T-helper 1 cell treated with Interleukin-12 subunit alpha and Interleukin-12 subunit beta and Interleukin-4 antibody, amounts not matched to agents 30 μg/mL and 1 μg/mL, for 36 hours (primary cell): Measurements from ENCODE around the gene UMAD1.
A peak's percentile ranks its signal among the peaks of the same experiment; 100 is the strongest.
"Not testable (repeated sequence)": the region's sequence is repeated elsewhere in the genome, so short reads cannot be mapped to it uniquely, and the experiment has no call there.

Source experiments
- H3K27ac Mint-ChIP-seq: one replicate; pipeline ENCODE4 v1.8.0; 2021; ENCODE audit warnings: mild to moderate bottlenecking, mixed read lengths
- H3K27me3 Mint-ChIP-seq: one replicate; pipeline ENCODE4 v1.8.0; 2021; ENCODE audit warnings: low read depth, mixed read lengths
- H3K36me3 Mint-ChIP-seq: one replicate; pipeline ENCODE4 v1.8.0; 2021; ENCODE audit warnings: low read depth, mixed read lengths
- H3K4me1 Mint-ChIP-seq: one replicate; pipeline ENCODE4 v1.8.0; 2021; ENCODE audit warnings: low read depth, mixed read lengths
- H3K4me3 Mint-ChIP-seq: one replicate; pipeline ENCODE4 v1.8.0; 2021; ENCODE audit warnings: mild to moderate bottlenecking, moderate library complexity, mixed read lengths
- H3K9me3 Mint-ChIP-seq: one replicate; pipeline ENCODE4 v1.8.0; 2021; ENCODE audit warnings: mixed read lengths

Gene UMAD1

DNA sequence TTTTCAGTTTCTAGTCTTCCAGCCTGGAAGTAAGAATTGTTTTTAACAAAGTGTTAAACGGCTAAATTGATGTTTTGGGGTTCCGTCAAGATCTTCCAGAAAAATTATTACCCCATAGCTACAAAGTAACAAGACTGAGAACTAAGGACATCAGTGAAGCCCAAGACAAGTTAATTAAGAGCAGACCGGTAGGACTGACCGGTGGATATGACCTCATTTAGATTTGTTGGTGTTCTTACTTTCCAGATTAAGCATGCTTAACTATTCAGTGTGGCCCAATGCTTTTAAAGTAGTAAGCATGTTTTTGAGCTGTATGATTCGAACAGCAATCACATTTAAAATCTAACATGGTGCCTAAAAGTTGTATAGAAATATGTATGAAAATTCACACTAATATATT lies 151.0 kb downstream of the UMAD1 start:
- H3K9me3 Mint-ChIP-seq: peaks cover 10% of the 10 kb centered on the region
- H3K27me3 Mint-ChIP-seq: no peaks in the 10 kb centered on the region
- H3K4me1 Mint-ChIP-seq: peaks cover 17% of the 10 kb centered on the region
- H3K4me3 Mint-ChIP-seq: no peak overlapping the region
- H3K36me3 Mint-ChIP-seq: peaks cover 10% of the 10 kb centered on the region
- H3K27ac Mint-ChIP-seq: no peak overlapping the region

DNA sequence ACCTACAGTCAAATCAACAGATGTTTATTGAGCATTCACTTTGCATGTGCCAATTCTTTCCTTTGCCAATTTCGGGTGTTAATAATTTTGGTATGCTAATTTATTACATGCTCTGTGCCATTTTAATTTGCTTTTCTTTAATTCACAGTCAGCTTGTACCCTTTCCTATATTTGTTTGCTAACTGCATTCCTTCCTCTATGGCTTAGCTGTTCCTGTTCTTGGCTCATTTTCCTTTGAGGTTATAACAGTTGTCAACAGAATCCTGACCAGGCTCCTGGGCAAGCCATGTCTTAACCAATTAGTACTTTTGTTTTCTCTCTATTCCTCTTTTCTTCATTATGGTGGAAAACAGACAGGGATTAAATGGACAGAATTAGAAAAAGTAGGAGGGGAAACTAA lies 151.5 kb downstream of the UMAD1 start:
- peaks cover 14% of the 10 kb centered on the region for H3K9me3 Mint-ChIP-seq
- H3K27me3 Mint-ChIP-seq: no peaks in the 10 kb centered on the region
- peaks cover 14% of the 10 kb centered on the region for H3K36me3 Mint-ChIP-seq
- H3K4me3 Mint-ChIP-seq: no peak overlapping the region
- no peak overlapping the region for H3K27ac Mint-ChIP-seq
- peaks cover 20% of the 10 kb centered on the region for H3K4me1 Mint-ChIP-seq

DNA sequence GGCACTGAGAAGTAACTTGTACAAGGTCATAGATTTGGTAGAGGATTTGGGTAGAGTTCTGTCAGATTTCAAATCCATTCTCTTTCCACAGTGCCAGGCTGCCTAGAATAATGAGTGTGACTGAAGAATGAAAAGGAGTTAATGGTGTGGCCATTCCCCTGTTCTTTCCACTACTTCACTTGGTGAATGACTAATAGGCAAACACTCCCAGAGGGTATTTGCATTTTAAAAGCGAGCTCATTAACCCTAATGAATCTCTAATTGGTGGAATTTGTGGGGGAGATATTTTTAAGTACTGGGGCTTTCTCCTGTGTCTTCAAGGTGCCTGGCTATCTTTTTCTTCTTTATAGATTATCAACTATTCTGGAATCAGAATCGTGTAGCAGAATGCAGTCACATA lies 152.7 kb downstream of the UMAD1 start:
- Mint-ChIP-seq H3K36me3 (peaks cover 20% of the 10 kb centered on the region), H3K27ac (no peak overlapping the region), H3K4me3 (no peak overlapping the region), H3K9me3 (peaks cover 22% of the 10 kb centered on the region), H3K4me1 (peaks cover 20% of the 10 kb centered on the region), H3K27me3 (no peaks in the 10 kb centered on the region)

DNA sequence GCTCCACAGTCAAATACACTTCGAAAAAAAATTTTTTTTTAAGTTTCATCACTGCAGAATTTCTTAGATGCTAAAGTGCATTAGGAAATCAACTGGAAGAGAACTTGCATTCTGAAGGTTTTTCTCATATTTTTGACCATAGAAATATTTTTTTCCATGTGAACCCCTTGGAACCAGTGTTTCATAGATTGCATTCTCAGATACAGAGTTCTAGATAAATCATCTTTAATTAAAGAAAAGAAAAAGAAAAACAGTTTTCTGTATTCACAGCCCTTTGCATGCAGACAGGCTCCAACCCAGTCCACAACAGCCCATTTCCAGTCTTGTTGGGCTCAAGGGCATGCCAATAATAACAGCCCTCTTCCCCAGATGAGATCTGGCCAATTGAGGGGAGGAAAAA lies 153.4 kb downstream of the UMAD1 start:
- Mint-ChIP-seq H3K36me3 (peaks cover 20% of the 10 kb centered on the region), H3K27me3 (no peaks in the 10 kb centered on the region), H3K27ac (no peak overlapping the region), H3K4me1 (peaks cover 20% of the 10 kb centered on the region), H3K9me3 (peaks cover 22% of the 10 kb centered on the region), H3K4me3 (no peak overlapping the region)

DNA sequence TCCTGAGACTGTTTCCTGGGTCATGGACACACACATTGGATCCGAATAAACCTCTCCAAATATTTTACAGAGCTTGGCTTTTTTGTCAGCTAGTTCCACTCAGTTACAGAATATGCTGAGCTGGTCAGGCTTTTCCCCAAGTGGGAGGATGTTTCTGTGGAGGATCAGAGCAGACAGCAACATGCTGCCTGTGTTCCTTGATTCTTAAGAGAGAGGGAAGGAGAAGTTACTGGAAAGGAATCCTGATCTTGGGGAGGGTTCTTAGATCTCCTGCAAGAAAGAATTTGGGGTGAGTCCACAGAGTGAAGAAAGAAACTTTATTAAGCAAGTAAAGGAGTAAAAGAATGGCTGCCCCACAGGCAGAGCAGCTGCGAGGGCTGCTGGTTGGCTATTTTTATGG lies 154.7 kb downstream of the UMAD1 start:
- no peak overlapping the region for H3K4me3 Mint-ChIP-seq
- no peaks in the 10 kb centered on the region for H3K27me3 Mint-ChIP-seq
- H3K36me3 Mint-ChIP-seq: peaks cover 20% of the 10 kb centered on the region
- H3K9me3 Mint-ChIP-seq: peaks cover 22% of the 10 kb centered on the region
- peak overlapping the region; percentile 11 for H3K27ac Mint-ChIP-seq
- peaks cover 15% of the 10 kb centered on the region for H3K4me1 Mint-ChIP-seq

DNA sequence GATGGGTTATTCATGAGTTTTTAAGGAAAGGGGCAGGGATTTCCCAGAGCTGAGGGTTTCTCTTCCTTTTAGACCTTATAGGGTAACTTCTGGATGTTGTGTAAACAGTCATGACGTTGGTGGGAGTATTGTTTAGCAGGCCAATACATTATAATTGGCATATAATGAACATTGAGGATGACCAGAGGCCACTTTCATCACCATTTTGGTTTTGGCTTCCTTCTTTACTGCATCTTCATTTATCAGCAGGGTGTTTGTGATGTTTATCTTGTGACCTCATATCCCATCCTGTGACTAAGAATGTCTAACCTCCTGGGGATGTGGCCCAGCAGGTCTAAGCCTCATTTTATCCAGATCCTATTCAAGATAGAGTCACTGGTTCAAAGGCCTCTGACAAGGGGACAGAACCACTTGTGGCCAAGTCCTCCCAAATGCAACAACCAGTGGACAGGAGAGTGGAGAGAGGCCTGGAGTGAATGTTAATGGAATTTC lies 155.1 kb downstream of the UMAD1 start:
- H3K36me3 Mint-ChIP-seq: peaks cover 20% of the 10 kb centered on the region
- H3K27me3 Mint-ChIP-seq: no peaks in the 10 kb centered on the region
- peak overlapping the region; percentile 32 for H3K4me3 Mint-ChIP-seq
- H3K9me3 Mint-ChIP-seq: peaks cover 22% of the 10 kb centered on the region
- H3K4me1 Mint-ChIP-seq: peaks cover 15% of the 10 kb centered on the region
- H3K27ac Mint-ChIP-seq: no peak overlapping the region

DNA sequence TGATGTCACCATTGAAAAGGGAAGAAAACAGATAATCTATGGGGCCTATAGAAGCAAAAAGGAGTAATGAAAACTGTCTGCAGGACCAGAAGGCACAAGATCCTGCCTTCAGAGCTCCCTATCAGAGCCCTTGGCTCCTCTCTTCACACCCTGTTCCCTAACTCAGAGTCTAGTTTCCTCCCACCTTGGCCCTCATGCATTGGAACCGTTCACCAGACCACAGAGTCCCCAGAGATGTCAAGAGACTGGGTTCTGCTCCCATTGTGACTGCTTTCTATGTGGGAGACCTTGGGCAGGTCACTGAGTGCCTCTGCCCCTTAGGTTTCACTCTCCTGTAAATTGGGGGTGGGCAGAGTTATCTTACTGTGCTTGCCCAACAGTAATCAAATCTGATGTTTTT lies 158.0 kb downstream of the UMAD1 start:
- no peak overlapping the region for H3K4me3 Mint-ChIP-seq
- no peak overlapping the region for H3K27ac Mint-ChIP-seq
- peaks cover 20% of the 10 kb centered on the region for H3K36me3 Mint-ChIP-seq
- peaks cover 15% of the 10 kb centered on the region for H3K4me1 Mint-ChIP-seq
- peaks cover 22% of the 10 kb centered on the region for H3K9me3 Mint-ChIP-seq
- H3K27me3 Mint-ChIP-seq: no peaks in the 10 kb centered on the region

DNA sequence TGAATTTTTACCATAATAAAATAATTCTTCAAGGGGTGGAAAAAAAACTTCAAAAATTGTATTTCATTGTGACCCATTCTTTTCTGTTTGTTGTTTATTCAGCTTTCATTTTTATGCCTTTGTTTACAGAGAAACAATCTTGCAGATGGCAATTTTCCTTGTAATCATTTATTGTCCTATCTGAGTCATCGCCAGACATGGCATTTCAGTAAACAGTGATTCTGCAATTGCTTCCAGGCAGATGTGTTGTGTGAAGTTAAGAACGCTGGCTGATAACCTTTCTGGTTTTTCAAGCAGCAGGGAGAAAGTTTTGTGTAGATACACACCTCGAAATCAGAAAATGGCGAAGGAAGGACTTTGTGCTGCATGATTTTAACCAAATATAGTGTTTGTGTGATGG lies 158.6 kb downstream of the UMAD1 start:
- H3K4me1 Mint-ChIP-seq: peaks cover 15% of the 10 kb centered on the region
- H3K27me3 Mint-ChIP-seq: no peaks in the 10 kb centered on the region
- no peak overlapping the region for H3K4me3 Mint-ChIP-seq
- H3K9me3 Mint-ChIP-seq: peaks cover 22% of the 10 kb centered on the region
- no peak overlapping the region for H3K27ac Mint-ChIP-seq
- peaks cover 20% of the 10 kb centered on the region for H3K36me3 Mint-ChIP-seq

DNA sequence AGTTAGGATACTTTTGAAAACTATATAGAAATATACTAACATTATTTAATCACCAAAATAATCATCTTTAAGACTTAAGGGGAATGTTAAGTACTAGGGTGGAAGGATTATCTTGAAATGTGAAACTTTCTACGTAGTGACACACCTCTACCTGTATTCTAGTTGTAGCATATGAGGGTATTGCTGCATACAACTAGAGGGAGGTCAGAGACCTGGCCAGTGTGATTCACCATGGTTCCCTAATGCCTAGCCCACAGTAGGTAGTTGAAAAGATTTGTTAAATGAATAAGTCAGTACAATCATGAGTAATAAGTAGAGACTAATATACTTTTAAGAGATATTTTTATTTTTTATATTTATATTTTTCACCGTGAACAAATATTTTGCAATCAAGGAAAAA lies 162.0 kb downstream of the UMAD1 start:
- Mint-ChIP-seq H3K4me3 (no peak overlapping the region), H3K9me3 (peaks cover 4% of the 10 kb centered on the region), H3K27ac (no peak overlapping the region), H3K4me1 (no peaks in the 10 kb centered on the region), H3K27me3 (no peaks in the 10 kb centered on the region), H3K36me3 (peaks cover 3% of the 10 kb centered on the region)

DNA sequence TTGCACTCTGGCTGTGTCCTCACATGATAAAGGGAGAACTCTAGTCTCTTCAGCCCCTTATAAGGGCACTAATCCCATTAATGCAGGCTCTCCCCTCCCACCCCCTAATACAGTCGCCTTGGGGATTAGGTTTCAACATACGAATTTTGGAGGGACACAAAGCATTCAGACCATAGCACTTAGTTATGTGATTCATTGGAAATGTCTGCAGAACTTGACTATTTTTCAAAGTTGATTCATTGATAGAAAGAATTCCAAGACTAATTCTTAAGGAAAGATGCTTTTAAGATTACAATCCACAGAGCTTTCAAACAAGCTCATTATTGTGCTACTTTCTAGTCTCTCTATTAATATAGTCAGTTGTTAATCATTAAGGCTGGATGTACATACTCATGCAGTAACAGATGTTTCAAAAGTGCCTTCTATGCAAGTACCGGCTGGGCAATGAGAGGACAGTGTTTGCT lies 163.2 kb downstream of the UMAD1 start:
- H3K4me3 Mint-ChIP-seq: no peak overlapping the region
- H3K36me3 Mint-ChIP-seq: no peaks in the 10 kb centered on the region
- H3K27ac Mint-ChIP-seq: no peak overlapping the region
- no peaks in the 10 kb centered on the region for H3K27me3 Mint-ChIP-seq
- no peaks in the 10 kb centered on the region for H3K4me1 Mint-ChIP-seq
- no peaks in the 10 kb centered on the region for H3K9me3 Mint-ChIP-seq

DNA sequence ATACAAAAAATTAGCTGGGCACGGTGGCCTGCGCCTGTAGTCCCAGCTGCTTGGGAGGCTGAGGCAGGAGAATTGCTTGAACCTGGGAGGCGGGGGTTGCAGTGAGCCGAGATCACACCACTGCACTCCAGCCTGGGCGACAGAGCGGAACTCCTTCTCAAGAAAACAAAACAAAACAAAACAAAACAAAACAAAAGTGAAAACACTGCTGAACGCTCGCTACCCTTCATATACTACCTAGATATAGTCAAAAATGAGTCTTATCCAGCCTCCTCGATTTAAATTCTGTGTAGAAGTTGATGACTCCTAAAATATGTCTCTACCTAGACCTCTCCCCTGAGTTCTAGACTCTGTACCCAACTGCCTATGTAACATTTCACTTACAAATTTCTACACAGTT lies 164.3 kb downstream of the UMAD1 start:
- not testable (repeated sequence) for H3K27me3 Mint-ChIP-seq, H3K27ac Mint-ChIP-seq, H3K4me1 Mint-ChIP-seq, H3K9me3 Mint-ChIP-seq, H3K4me3 Mint-ChIP-seq, H3K36me3 Mint-ChIP-seq

DNA sequence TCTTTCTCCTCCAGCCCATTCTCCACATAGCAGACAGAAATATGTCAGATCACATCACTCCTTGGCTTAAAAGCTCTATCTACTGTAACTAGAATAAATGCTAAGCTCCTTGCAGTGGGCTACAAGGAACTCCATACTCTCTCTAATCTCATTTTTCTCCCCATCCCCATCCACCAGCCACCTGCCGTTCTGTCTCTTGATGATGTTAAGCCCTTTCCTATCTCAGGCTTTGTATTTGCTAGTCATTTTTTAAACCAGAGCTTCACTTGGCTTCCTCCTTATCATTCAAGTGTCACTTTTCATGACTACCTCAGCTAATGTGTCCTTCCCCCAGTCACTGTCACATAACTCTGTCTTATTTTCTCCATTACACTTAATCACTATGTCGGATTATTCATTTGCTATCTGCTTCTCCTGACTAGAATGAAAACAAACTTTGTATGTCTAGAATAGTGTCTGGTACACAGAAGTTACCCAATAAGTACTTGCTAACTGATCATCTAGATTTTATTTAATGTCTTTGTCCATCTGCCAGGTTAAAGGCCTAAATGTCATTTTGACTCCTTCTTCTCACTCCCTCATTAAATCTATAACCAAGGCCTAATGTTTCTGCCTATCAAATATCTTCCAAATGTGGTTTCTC lies 165.1 kb downstream of the UMAD1 start:
- no peaks in the 10 kb centered on the region for H3K36me3 Mint-ChIP-seq
- H3K4me1 Mint-ChIP-seq: no peaks in the 10 kb centered on the region
- H3K4me3 Mint-ChIP-seq: no peak overlapping the region
- no peaks in the 10 kb centered on the region for H3K9me3 Mint-ChIP-seq
- no peak overlapping the region for H3K27ac Mint-ChIP-seq
- H3K27me3 Mint-ChIP-seq: no peaks in the 10 kb centered on the region

DNA sequence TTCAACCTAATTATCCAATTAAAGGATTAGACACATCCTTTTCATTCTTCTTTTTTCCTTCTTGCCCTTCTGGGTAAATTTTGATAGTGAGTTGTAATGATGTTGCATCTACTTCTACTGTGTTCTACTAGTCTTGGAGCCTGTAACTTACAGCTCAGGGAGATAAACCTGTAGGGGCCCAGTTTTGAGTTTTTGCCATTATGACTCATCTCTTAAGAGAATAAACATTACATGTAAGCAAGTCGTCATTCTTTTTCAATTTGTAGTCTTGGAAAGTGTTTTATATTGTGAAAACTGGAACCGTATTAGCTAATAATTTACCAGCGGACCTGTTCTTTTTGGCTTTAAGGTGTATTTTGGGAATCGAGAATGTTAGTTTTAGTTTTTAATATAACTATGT lies 167.6 kb downstream of the UMAD1 start:
- H3K27me3 Mint-ChIP-seq: no peaks in the 10 kb centered on the region
- no peaks in the 10 kb centered on the region for H3K4me1 Mint-ChIP-seq
- H3K4me3 Mint-ChIP-seq: no peak overlapping the region
- H3K36me3 Mint-ChIP-seq: peaks cover 2% of the 10 kb centered on the region
- H3K9me3 Mint-ChIP-seq: no peaks in the 10 kb centered on the region
- no peak overlapping the region for H3K27ac Mint-ChIP-seq

DNA sequence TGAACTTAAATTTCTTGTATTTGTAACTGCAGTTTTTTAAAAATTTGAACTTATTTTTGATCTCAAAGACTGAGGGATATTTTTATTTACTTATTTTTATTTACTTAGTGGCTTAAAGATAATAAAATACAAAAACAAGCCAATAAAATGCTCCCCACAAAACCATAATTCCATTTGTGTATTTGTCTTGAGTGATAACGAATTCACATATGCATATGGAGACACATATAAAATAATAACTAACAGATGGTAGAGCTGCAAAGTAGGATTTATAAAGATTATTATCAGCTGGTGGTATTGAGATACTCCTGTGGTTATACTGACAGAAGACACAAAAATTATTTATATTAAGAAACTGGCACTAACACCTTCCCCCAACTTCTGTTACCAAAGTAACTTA lies 168.1 kb downstream of the UMAD1 start:
- Mint-ChIP-seq H3K36me3 (peaks cover 2% of the 10 kb centered on the region), H3K4me1 (no peaks in the 10 kb centered on the region), H3K27me3 (no peaks in the 10 kb centered on the region), H3K9me3 (no peaks in the 10 kb centered on the region), H3K27ac (no peak overlapping the region), H3K4me3 (no peak overlapping the region)

DNA sequence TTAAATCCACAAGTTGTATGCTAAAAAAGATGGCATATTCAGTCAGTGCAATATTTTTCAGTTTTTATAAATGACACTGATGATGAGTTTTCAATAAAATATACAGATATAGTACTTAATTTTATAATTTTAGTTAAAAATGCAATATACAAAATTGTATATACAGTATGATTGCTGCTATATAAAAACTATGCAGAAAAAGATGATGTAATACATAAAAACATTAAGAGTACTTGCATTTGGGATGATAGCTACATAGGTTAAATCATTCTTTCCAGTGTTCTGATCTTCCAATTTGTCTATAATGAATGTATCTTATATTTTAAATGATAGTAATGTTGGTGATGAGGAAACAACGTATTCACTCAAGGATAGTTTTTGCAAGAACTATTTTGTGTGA lies 169.8 kb downstream of the UMAD1 start:
- H3K27ac Mint-ChIP-seq: no peak overlapping the region
- no peak overlapping the region for H3K4me3 Mint-ChIP-seq
- peaks cover 3% of the 10 kb centered on the region for H3K4me1 Mint-ChIP-seq
- peaks cover 8% of the 10 kb centered on the region for H3K9me3 Mint-ChIP-seq
- peaks cover 12% of the 10 kb centered on the region for H3K36me3 Mint-ChIP-seq
- H3K27me3 Mint-ChIP-seq: no peaks in the 10 kb centered on the region

DNA sequence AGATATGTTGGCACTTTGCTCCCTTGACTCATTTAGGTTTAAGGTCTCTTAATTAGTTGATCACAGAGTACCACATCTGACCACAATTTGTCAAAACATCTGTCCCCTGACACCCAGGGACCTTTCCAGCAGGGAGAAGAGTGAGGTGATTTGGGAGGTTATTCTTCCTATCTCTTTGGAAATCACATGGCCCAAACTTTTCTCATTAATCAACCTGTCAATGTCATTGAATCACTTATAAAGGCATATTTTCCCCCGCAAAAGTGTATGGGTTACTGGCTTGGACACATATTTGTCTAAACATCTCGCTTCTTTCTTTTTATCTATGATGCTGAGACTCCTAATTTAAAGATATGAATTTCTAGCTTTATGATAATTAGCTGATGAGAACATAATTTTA lies 170.3 kb downstream of the UMAD1 start:
- Mint-ChIP-seq H3K27me3 (no peaks in the 10 kb centered on the region), H3K4me3 (no peak overlapping the region), H3K27ac (no peak overlapping the region), H3K9me3 (peaks cover 9% of the 10 kb centered on the region), H3K36me3 (peaks cover 12% of the 10 kb centered on the region), H3K4me1 (peaks cover 7% of the 10 kb centered on the region)
